Trophoblast cell (in vitro differentiated cells and primary cell): Measurements from ENCODE around the gene LRRIQ1.

ENCODE experiments used
- DNase-seq, 2 donors: peaks; one replicate each; pipeline ENCODE4 v3.0.0-alpha.2; 2016
- H2AFZ ChIP-seq: 2 replicates; pipeline ENCODE4 v1.6.1; 2013; ENCODE audit warnings: low read length, moderate library complexity, mild to moderate bottlenecking; ENCODE audit not compliant: insufficient read depth, poor library complexity
- H2AK5ac ChIP-seq: 2 replicates; pipeline ENCODE4 v1.6.1; 2013; ENCODE audit warnings: mild to moderate bottlenecking, low read length
- H2BK120ac ChIP-seq: 2 replicates; pipeline ENCODE4 v1.6.1; 2013; ENCODE audit warnings: low read length, mild to moderate bottlenecking, moderate library complexity; ENCODE audit not compliant: insufficient read depth, poor library complexity
- H2BK12ac ChIP-seq: 2 replicates; pipeline ENCODE4 v1.6.1; 2013; ENCODE audit warnings: mild to moderate bottlenecking, low read length, moderate library complexity
- H2BK5ac ChIP-seq: 2 replicates; pipeline ENCODE4 v1.6.1; 2013; ENCODE audit warnings: low read length, low read depth, moderate library complexity, mild to moderate bottlenecking; ENCODE audit not compliant: poor library complexity
- H3K14ac ChIP-seq: 2 replicates; pipeline ENCODE4 v1.6.1; 2013; ENCODE audit warnings: mild to moderate bottlenecking, low read length
- H3K18ac ChIP-seq: 2 replicates; pipeline ENCODE4 v1.6.1; 2013; ENCODE audit warnings: mild to moderate bottlenecking, low read length
- H3K23ac ChIP-seq: 2 replicates; pipeline ENCODE4 v1.6.1; 2013; ENCODE audit warnings: low read length
- H3K27ac ChIP-seq: 2 replicates; pipeline ENCODE4 v1.5.1; 2013; ENCODE audit warnings: low read depth, mild to moderate bottlenecking, inconsistent platforms, low read length, moderate library complexity
- H3K27me3 ChIP-seq: 2 replicates; pipeline ENCODE4 v1.6.1; 2013; ENCODE audit warnings: inconsistent platforms, mild to moderate bottlenecking, low read length, moderate library complexity; ENCODE audit not compliant: insufficient read depth
- H3K36me3 ChIP-seq, 2 experiments: 1 replicate in 1 of 2; 2 replicates in 1 of 2; pipeline ENCODE4 v1.6.1; 2013; ENCODE audit warnings: low read length in 2 of 2, mild to moderate bottlenecking in 2 of 2, moderate library complexity in 1 of 2; ENCODE audit not compliant: insufficient read depth in 2 of 2, control insufficient read depth in 1 of 2
- H3K4ac ChIP-seq: 2 replicates; pipeline ENCODE4 v1.6.1; 2013; ENCODE audit warnings: low read depth, mild to moderate bottlenecking, low read length, moderate library complexity
- H3K4me1 ChIP-seq, 2 experiments: 1 replicate in 1 of 2; 2 replicates in 1 of 2; pipeline ENCODE4 v1.6.1; 2013; ENCODE audit warnings: low read length in 2 of 2, mild to moderate bottlenecking in 2 of 2, moderate library complexity in 1 of 2; ENCODE audit not compliant: insufficient read depth in 2 of 2, control insufficient read depth in 1 of 2
- H3K4me2 ChIP-seq: 2 replicates; pipeline ENCODE4 v1.6.1; 2013; ENCODE audit warnings: inconsistent platforms, mild to moderate bottlenecking, low read length, moderate library complexity
- H3K4me3 ChIP-seq: 2 replicates; pipeline ENCODE4 v1.5.1; 2013; ENCODE audit warnings: mild to moderate bottlenecking, low read depth, low read length, inconsistent platforms
- H3K79me1 ChIP-seq: one replicate; pipeline ENCODE4 v1.6.1; 2013; ENCODE audit warnings: low read length
- H3K79me2 ChIP-seq: 2 replicates; pipeline ENCODE4 v1.6.1; 2013; ENCODE audit warnings: low read length, mild to moderate bottlenecking; ENCODE audit not compliant: control insufficient read depth, insufficient read depth, poor library complexity
- H3K9ac ChIP-seq: 2 replicates; pipeline ENCODE4 v1.6.1; 2013; ENCODE audit warnings: mild to moderate bottlenecking, low read length
- H3K9me3 ChIP-seq: 2 replicates; pipeline ENCODE4 v1.6.1; 2013; ENCODE audit warnings: low read depth, mild to moderate bottlenecking, control low read depth, inconsistent platforms, low read length; ENCODE audit not compliant: insufficient read depth
- H4K12ac ChIP-seq: 2 replicates; pipeline ENCODE4 v1.6.1; 2013; ENCODE audit warnings: low read depth, mild to moderate bottlenecking, low read length, moderate library complexity
- H4K8ac ChIP-seq: 2 replicates; pipeline ENCODE4 v1.6.1; 2013; ENCODE audit warnings: low read depth, mild to moderate bottlenecking, low read length, moderate library complexity
- H4K91ac ChIP-seq: one replicate; pipeline ENCODE4 v1.6.1; 2013; ENCODE audit warnings: low read depth, mild to moderate bottlenecking, low read length, moderate library complexity
- WGBS: extraction: QIAGEN DNeasy Blood & Tissue Kit; methylation state at CpG from one replicate; pipeline ENCODE4 v1.1.7; 2013; ENCODE audit warnings: missing lambda C conversion rate; ENCODE audit not compliant: insufficient read length, insufficient coverage; ENCODE audit errors: extremely low coverage; 5-methylcytosine and 5-hydroxymethylcytosine counted together

LRRIQ1 gene

GRCh38 chr12:85092814-85093370 lies 56.7 kb downstream of the LRRIQ1 start:
- Histone ChIP-seq H2BK5ac (no peak overlapping the region), H3K4me3 (no peak overlapping the region), H3K4me2 (no peak overlapping the region), H3K4ac (no peak overlapping the region), H3K36me3 (no peaks in the 10 kb centered on the region), H3K23ac (no peak overlapping the region), H4K8ac (no peak overlapping the region), H2AFZ (no peak overlapping the region), H3K4me1 (no peaks in the 10 kb centered on the region), H4K91ac (no peak overlapping the region), H2AK5ac (no peak overlapping the region), H3K9ac (no peak overlapping the region), H3K79me1 (no peaks in the 10 kb centered on the region), H2BK120ac (no peak overlapping the region), H3K18ac (no peak overlapping the region), H2BK12ac (no peak overlapping the region), H4K12ac (no peak overlapping the region), H3K27ac (no peak overlapping the region), H3K27me3 (no peaks in the 10 kb centered on the region), H3K14ac (no peak overlapping the region), H3K9me3 (no peaks in the 10 kb centered on the region), H3K79me2 (no peaks in the 10 kb centered on the region)
- WGBS: no CpG with 5 or more reads among the region's 2 CpGs
- no peak for DNase-seq

GRCh38 chr12:85095501-85095900 lies 59.4 kb downstream of the LRRIQ1 start:
- Histone ChIP-seq H4K12ac (no peak overlapping the region), H4K8ac (no peak overlapping the region), H3K36me3 (no peaks in the 10 kb centered on the region), H3K79me1 (no peaks in the 10 kb centered on the region), H2BK120ac (no peak overlapping the region), H3K79me2 (no peaks in the 10 kb centered on the region), H3K14ac (no peak overlapping the region), H3K27me3 (no peaks in the 10 kb centered on the region), H2BK12ac (no peak overlapping the region), H3K9me3 (no peaks in the 10 kb centered on the region), H3K4me1 (no peaks in the 10 kb centered on the region), H3K4me3 (no peak overlapping the region), H3K9ac (no peak overlapping the region), H2AK5ac (no peak overlapping the region), H2AFZ (no peak overlapping the region), H4K91ac (no peak overlapping the region), H3K4me2 (no peak overlapping the region), H3K18ac (no peak overlapping the region), H3K27ac (no peak overlapping the region), H3K4ac (no peak overlapping the region), H3K23ac (no peak overlapping the region), H2BK5ac (no peak overlapping the region)
- no peak for DNase-seq

GRCh38 chr12:85130646-85131045 lies 94.5 kb downstream of the LRRIQ1 start:
- Histone ChIP-seq H3K14ac (no peak overlapping the region), H2BK5ac (no peak overlapping the region), H3K4ac (no peak overlapping the region), H2BK120ac (no peak overlapping the region), H3K79me2 (no peaks in the 10 kb centered on the region), H2AK5ac (no peak overlapping the region), H3K4me3 (no peak overlapping the region), H4K12ac (no peak overlapping the region), H3K36me3 (no peaks in the 10 kb centered on the region), H4K8ac (no peak overlapping the region), H3K9me3 (no peaks in the 10 kb centered on the region), H3K18ac (no peak overlapping the region), H3K4me1 (no peaks in the 10 kb centered on the region), H4K91ac (no peak overlapping the region), H2BK12ac (no peak overlapping the region), H3K23ac (no peak overlapping the region), H3K4me2 (no peak overlapping the region), H3K79me1 (no peaks in the 10 kb centered on the region), H3K27me3 (no peaks in the 10 kb centered on the region), H3K27ac (no peak overlapping the region), H2AFZ (no peak overlapping the region), H3K9ac (no peak overlapping the region)
- no CpG with 5 or more reads among the region's 6 CpGs for WGBS
- no peak for DNase-seq

- H3K9ac ChIP-seq: no peak overlapping the region
- H4K12ac ChIP-seq: no peak overlapping the region
- H3K14ac ChIP-seq: no peak overlapping the region
- no peak overlapping the region for H3K23ac ChIP-seq
- H3K18ac ChIP-seq: no peak overlapping the region
- no peaks in the 10 kb centered on the region for H3K27me3 ChIP-seq
- WGBS: no CpG with 5 or more reads among the region's 1 CpG
- H2BK120ac ChIP-seq: no peak overlapping the region
- H3K4me1 ChIP-seq: no peaks in the 10 kb centered on the region
- H2AFZ ChIP-seq: no peak overlapping the region
- no peak overlapping the region for H3K4me2 ChIP-seq
- no peak for DNase-seq
- no peak overlapping the region for H3K27ac ChIP-seq
- no peak overlapping the region for H4K91ac ChIP-seq
- H3K4ac ChIP-seq: no peak overlapping the region
- H2BK5ac ChIP-seq: no peak overlapping the region
- no peaks in the 10 kb centered on the region for H3K79me2 ChIP-seq
- H3K4me3 ChIP-seq: no peak overlapping the region
- H4K8ac ChIP-seq: no peak overlapping the region
- no peak overlapping the region for H2AK5ac ChIP-seq
- H3K9me3 ChIP-seq: no peaks in the 10 kb centered on the region
- H2BK12ac ChIP-seq: no peak overlapping the region
- H3K79me1 ChIP-seq: no peaks in the 10 kb centered on the region
- H3K36me3 ChIP-seq: no peaks in the 10 kb centered on the region
Observed at GRCh38 chr12:85138833-85139232, 102.7 kb downstream of the LRRIQ1 start.
